HepG2 (cell line): ENCODE measurements around the gene SMOC1. TPM values are rescaled to one million over a fixed set of nuclear protein-coding genes. Genes with fewer than 3 reads are reported as not detected.
A peak's percentile ranks its signal among the peaks of the same experiment; 100 is the strongest.

Experiments
- FOSL2 ChIP-seq: sonication (generic); formaldehyde crosslinking; IDR thresholded peaks from 2 replicates; pipeline ENCODE4 v1.4.0; 2020; ENCODE audit warnings: missing genetic modification reagents
- GTF2F1 ChIP-seq: fragments of 150-350 bp; IDR thresholded peaks from 2 replicates; pipeline ENCODE4 v1.6.1; 2014; ENCODE audit warnings: low read length
- LCORL ChIP-seq, 2 experiments: fragments of 450-650 bp in 1 of 2; sonication (generic) in 1 of 2; formaldehyde crosslinking in 1 of 2; IDR thresholded peaks; 2 replicates each; pipeline versions ENCODE4 v1.5.0 to v1.6.1; 2017 to 2020; ENCODE audit warnings: antibody characterized with exemption in 1 of 2, missing genetic modification reagents in 1 of 2
- PLRG1 ChIP-seq: fragments of 450-650 bp; conservative IDR thresholded peaks from 2 replicates; pipeline ENCODE4 v1.6.1; 2016
- POLR2G ChIP-seq: fragments of 200-400 bp; formaldehyde crosslinking; IDR thresholded peaks from 2 replicates; pipeline ENCODE4 v1.6.1; 2018; ENCODE audit warnings: mild to moderate bottlenecking, low read depth, low read length, moderate library complexity
- STAT5B ChIP-seq: sonication (generic); formaldehyde crosslinking; IDR thresholded peaks from 2 replicates; pipeline ENCODE4 v1.4.0; 2020; ENCODE audit warnings: missing genetic modification reagents
- SUZ12 ChIP-seq: fragments of 150-350 bp; IDR thresholded peaks from 2 replicates; pipeline ENCODE4 v1.6.1; 2014; ENCODE audit warnings: low read depth, low read length
- YEATS2 ChIP-seq: sonication (generic); formaldehyde crosslinking; IDR thresholded peaks from 2 replicates; pipeline ENCODE4 v1.4.0; 2020; ENCODE audit warnings: missing genetic modification reagents, borderline replicate concordance
- ZBTB21 ChIP-seq: sonication (generic); formaldehyde crosslinking; IDR thresholded peaks from 2 replicates; pipeline ENCODE4 v1.4.0; 2020; ENCODE audit warnings: missing genetic modification reagents
- ZKSCAN8 ChIP-seq: IDR thresholded peaks from 2 replicates; pipeline ENCODE4 v1.6.1; 2016; ENCODE audit warnings: borderline replicate concordance, missing genetic modification reagents, missing compliant biosample characterization
- ZNF724P ChIP-seq: sonication (generic); formaldehyde crosslinking; IDR thresholded peaks from 2 replicates; pipeline ENCODE4 v1.8.0; 2022; ENCODE audit warnings: missing genetic modification reagents, borderline replicate concordance
- polyA plus RNA-seq, 8 experiments: library from polyadenylated mRNA; depleted of rRNA in 3 of 8; stranded (reverse) in 7 of 8; unstranded in 1 of 8; fragments of >200 nt; fragmentation: Illumina TruSeq in 4 of 8; extraction: Trizol in 4 of 8; gene quantifications; 2 replicates each; pipeline versions ENCODE4 v1.2.1 to v1.2.3, GENCODE V29; 2011 to 2016; ENCODE audit warnings: low read depth in 4 of 8, missing spikeins in 1 of 8, mixed read lengths in 1 of 8; ENCODE audit not compliant: insufficient read depth in 1 of 8
- total RNA-seq, 5 experiments: library from RNA; depleted of rRNA; stranded (reverse); fragments of >200 nt; fragmentation: Illumina TruSeq; extraction: Trizol; gene quantifications; 2 replicates each; pipeline ENCODE4 v1.2.3, GENCODE V29; 2016; ENCODE audit warnings: low read depth in 1 of 5
- TF ChIP-seq, protein P1 (sequence below): sonication (generic); formaldehyde crosslinking; IDR thresholded peaks from 2 replicates; pipeline ENCODE4 v1.8.1; 2023; ENCODE audit warnings: missing genetic modification reagents, inconsistent platforms, borderline replicate concordance
- TF ChIP-seq, protein P2 (sequence below): sonication (generic); formaldehyde crosslinking; IDR thresholded peaks from 2 replicates; pipeline ENCODE4 v1.8.0; 2022; ENCODE audit warnings: missing genetic modification reagents, low read depth, mild to moderate bottlenecking, borderline replicate concordance
- TF ChIP-seq, protein P3 (sequence below): sonication (generic); formaldehyde crosslinking; IDR thresholded peaks from 2 replicates; pipeline ENCODE4 v1.9.0; 2021; ENCODE audit warnings: missing genetic modification reagents, borderline replicate concordance
- TF ChIP-seq, protein P4 (sequence below): sonication (generic); formaldehyde crosslinking; IDR thresholded peaks from 2 replicates; pipeline ENCODE4 v1.5.1; 2020; ENCODE audit warnings: mild to moderate bottlenecking, missing genetic modification reagents, borderline replicate concordance

The SMOC1 gene
- total and polyA plus RNA-seq, 2 of the 13 experiments (the other 11 are each of a cell fraction or from before 2014, with no cell fraction given), result 17.8 to 35.6 TPM

GRCh38 chr14:69879175-69880043 lies at the start of gene SMOC1 (continued):
- no peak for TF ChIP-seq FOSL2 (CRISPR knock-in tag)
- TF ChIP-seq LCORL (IDR thresholded peaks at IDR 0.05), result no peak
- TF ChIP-seq LCORL (CRISPR knock-in tag; IDR thresholded peaks at IDR 0.05), result peak; percentile 37; the same call in 1 of the 2 replicates
- TF ChIP-seq ZBTB21 (CRISPR knock-in tag), result no peak
- TF ChIP-seq GTF2F1, result peak; percentile 82; the same call in 1 of the 2 replicates
- TF ChIP-seq, protein P1, sequence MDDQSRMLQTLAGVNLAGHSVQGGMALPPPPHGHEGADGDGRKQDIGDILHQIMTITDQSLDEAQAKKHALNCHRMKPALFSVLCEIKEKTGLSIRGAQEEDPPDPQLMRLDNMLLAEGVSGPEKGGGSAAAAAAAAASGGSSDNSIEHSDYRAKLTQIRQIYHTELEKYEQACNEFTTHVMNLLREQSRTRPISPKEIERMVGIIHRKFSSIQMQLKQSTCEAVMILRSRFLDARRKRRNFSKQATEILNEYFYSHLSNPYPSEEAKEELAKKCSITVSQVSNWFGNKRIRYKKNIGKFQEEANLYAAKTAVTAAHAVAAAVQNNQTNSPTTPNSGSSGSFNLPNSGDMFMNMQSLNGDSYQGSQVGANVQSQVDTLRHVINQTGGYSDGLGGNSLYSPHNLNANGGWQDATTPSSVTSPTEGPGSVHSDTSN (CRISPR knock-in tag), result peak; percentile 87
- peak; percentile 42; the same call in 1 of the 2 replicates for TF ChIP-seq ZNF724P (CRISPR knock-in tag)
- TF ChIP-seq, protein P2, sequence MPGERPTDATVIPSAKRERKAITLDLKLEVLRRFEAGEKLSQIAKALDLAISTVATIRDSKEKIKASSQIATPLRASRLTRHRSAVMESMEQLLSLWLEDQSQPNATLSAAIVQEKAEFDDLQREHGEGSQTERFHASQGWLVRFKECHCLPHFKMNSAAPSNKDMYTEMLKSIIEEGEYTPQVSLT, result no peak
- TF ChIP-seq STAT5B (CRISPR knock-in tag), result no peak
- TF ChIP-seq PLRG1, result no peak
- TF ChIP-seq YEATS2 (CRISPR knock-in tag), result 0 out of 2 replicates have a peak, but pooled peaks have one; percentile 22
- TF ChIP-seq, protein P3, sequence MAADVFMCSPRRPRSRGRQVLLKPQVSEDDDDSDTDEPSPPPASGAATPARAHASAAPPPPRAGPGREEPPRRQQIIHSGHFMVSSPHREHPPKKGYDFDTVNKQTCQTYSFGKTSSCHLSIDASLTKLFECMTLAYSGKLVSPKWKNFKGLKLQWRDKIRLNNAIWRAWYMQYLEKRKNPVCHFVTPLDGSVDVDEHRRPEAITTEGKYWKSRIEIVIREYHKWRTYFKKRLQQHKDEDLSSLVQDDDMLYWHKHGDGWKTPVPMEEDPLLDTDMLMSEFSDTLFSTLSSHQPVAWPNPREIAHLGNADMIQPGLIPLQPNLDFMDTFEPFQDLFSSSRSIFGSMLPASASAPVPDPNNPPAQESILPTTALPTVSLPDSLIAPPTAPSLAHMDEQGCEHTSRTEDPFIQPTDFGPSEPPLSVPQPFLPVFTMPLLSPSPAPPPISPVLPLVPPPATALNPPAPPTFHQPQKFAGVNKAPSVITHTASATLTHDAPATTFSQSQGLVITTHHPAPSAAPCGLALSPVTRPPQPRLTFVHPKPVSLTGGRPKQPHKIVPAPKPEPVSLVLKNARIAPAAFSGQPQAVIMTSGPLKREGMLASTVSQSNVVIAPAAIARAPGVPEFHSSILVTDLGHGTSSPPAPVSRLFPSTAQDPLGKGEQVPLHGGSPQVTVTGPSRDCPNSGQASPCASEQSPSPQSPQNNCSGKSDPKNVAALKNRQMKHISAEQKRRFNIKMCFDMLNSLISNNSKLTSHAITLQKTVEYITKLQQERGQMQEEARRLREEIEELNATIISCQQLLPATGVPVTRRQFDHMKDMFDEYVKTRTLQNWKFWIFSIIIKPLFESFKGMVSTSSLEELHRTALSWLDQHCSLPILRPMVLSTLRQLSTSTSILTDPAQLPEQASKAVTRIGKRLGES (CRISPR knock-in tag), result peak; percentile 57; the same call in 1 of the 2 replicates
- TF ChIP-seq ZKSCAN8 (CRISPR knock-in tag), result no peak
- peak; percentile 99 for TF ChIP-seq POLR2G
- no peak for TF ChIP-seq SUZ12
- TF ChIP-seq, protein P4, sequence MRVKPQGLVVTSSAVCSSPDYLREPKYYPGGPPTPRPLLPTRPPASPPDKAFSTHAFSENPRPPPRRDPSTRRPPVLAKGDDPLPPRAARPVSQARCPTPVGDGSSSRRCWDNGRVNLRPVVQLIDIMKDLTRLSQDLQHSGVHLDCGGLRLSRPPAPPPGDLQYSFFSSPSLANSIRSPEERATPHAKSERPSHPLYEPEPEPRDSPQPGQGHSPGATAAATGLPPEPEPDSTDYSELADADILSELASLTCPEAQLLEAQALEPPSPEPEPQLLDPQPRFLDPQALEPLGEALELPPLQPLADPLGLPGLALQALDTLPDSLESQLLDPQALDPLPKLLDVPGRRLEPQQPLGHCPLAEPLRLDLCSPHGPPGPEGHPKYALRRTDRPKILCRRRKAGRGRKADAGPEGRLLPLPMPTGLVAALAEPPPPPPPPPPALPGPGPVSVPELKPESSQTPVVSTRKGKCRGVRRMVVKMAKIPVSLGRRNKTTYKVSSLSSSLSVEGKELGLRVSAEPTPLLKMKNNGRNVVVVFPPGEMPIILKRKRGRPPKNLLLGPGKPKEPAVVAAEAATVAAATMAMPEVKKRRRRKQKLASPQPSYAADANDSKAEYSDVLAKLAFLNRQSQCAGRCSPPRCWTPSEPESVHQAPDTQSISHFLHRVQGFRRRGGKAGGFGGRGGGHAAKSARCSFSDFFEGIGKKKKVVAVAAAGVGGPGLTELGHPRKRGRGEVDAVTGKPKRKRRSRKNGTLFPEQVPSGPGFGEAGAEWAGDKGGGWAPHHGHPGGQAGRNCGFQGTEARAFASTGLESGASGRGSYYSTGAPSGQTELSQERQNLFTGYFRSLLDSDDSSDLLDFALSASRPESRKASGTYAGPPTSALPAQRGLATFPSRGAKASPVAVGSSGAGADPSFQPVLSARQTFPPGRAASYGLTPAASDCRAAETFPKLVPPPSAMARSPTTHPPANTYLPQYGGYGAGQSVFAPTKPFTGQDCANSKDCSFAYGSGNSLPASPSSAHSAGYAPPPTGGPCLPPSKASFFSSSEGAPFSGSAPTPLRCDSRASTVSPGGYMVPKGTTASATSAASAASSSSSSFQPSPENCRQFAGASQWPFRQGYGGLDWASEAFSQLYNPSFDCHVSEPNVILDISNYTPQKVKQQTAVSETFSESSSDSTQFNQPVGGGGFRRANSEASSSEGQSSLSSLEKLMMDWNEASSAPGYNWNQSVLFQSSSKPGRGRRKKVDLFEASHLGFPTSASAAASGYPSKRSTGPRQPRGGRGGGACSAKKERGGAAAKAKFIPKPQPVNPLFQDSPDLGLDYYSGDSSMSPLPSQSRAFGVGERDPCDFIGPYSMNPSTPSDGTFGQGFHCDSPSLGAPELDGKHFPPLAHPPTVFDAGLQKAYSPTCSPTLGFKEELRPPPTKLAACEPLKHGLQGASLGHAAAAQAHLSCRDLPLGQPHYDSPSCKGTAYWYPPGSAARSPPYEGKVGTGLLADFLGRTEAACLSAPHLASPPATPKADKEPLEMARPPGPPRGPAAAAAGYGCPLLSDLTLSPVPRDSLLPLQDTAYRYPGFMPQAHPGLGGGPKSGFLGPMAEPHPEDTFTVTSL (CRISPR knock-in tag), result peak; percentile 43; the same call in 1 of the 2 replicates
